Lung microvascular endothelial cell (primary cell): ENCODE results near the gene ANKRD12. TPM values are rescaled to one million over a fixed set of nuclear protein-coding genes. Genes with fewer than 3 reads are reported as not detected.

Experiments used
- total RNA-seq: library from RNA; depleted of rRNA; stranded (reverse); fragments of >200 nt; gene quantifications from 2 replicates; pipeline ENCODE4 v1.2.1, GENCODE V29; 2014

ANKRD12 gene
- total RNA-seq, 1 donor from 2014 or later = 35.5 TPM

Other genes with a start within 250 kb of the ANKRD12 start
- 78.6 and 88.0 TPM in 2 replicates for gene NDUFV2, start 34.1 kb upstream of the ANKRD12 start, total RNA-seq
- gene TWSG1, start 198.0 kb downstream of the ANKRD12 start, total RNA-seq = 35.9 and 41.4 TPM in 2 replicates